Activated B cell treated with CpG ODN at 0.5 μM for 24 hours (primary cell): Measurements from ENCODE around the gene THOC3. TPM values are rescaled to one million over a fixed set of nuclear protein-coding genes. Genes with fewer than 3 reads are reported as not detected.
"Not testable (repeated sequence)": the region's sequence is repeated elsewhere in the genome, so short reads cannot be mapped to it uniquely, and the experiment has no call there.

Experiments
- ATAC-seq: fragments of 200-7000 bp; cut with Tn5 transposase; one replicate; pipeline ENCODE4 v1.10.0; 2021; ENCODE audit warnings: low read depth, mild to moderate bottlenecking, moderate library complexity
- CTCF ChIA-PET: fragments of 350-600 bp; sonication (Branson Sonifier 250); formaldehyde crosslinking; loops from one replicate; lab custom pipeline; 2021; ENCODE audit warnings: antibody characterized with exemption; lab: Charles Lee
- POLR2A ChIA-PET: fragments of 350-600 bp; sonication (Branson Sonifier 250); formaldehyde crosslinking; loops from one replicate; lab custom pipeline; 2021; ENCODE audit warnings: antibody characterized with exemption; lab: Charles Lee
- DNase-seq: peaks from one replicate; pipeline ENCODE4 v3.0.0; 2022
- H3K27ac Mint-ChIP-seq: one replicate; pipeline ENCODE4 v1.8.0; 2020; ENCODE audit warnings: mixed read lengths
- H3K27me3 Mint-ChIP-seq: one replicate; pipeline ENCODE4 v1.8.0; 2021; ENCODE audit warnings: mixed read lengths
- H3K36me3 Mint-ChIP-seq: one replicate; pipeline ENCODE4 v1.8.0; 2021; ENCODE audit warnings: low read depth, mixed read lengths
- H3K4me1 Mint-ChIP-seq: one replicate; pipeline ENCODE4 v1.8.0; 2021; ENCODE audit warnings: mixed read lengths
- H3K4me3 Mint-ChIP-seq: one replicate; pipeline ENCODE4 v1.8.0; 2020; ENCODE audit warnings: mild to moderate bottlenecking, mixed read lengths
- H3K9me3 Mint-ChIP-seq: one replicate; pipeline ENCODE4 v1.8.0; 2020; ENCODE audit warnings: mixed read lengths
- intact Hi-C: fragments of 100-400 bp; cut with micrococcal nuclease; formaldehyde crosslinking; loops from one replicate; pipeline ENCODE4 v1.15.1; 2024
- total RNA-seq: library from RNA; stranded (reverse); gene quantifications from 2 replicates; pipeline ENCODE4 v1.2.3, GENCODE V29; 2022

Gene THOC3
- total RNA-seq, 1 donor from 2014 or later, result 27.0 TPM

- POLR2A ChIA-PET, H3K4me3 Mint-ChIP-seq, intact Hi-C loops, ATAC-seq, DNase-seq, H3K4me1 Mint-ChIP-seq, CTCF ChIA-PET, H3K27ac Mint-ChIP-seq, H3K36me3 Mint-ChIP-seq, H3K27me3 Mint-ChIP-seq, H3K9me3 Mint-ChIP-seq: not testable (repeated sequence)
These were observed 11.4 kb upstream of the THOC3 start for GRCh38 chr5:175979371-175979995.

GRCh38 chr5:175968381-175968780, 266 bp upstream of the THOC3 start:
- CTCF ChIA-PET, H3K4me3 Mint-ChIP-seq, POLR2A ChIA-PET, intact Hi-C loops, H3K9me3 Mint-ChIP-seq, H3K27ac Mint-ChIP-seq, H3K4me1 Mint-ChIP-seq, H3K36me3 Mint-ChIP-seq, H3K27me3 Mint-ChIP-seq, DNase-seq: not testable (repeated sequence)
- ATAC-seq, result peak; percentile 30

- H3K27ac Mint-ChIP-seq, H3K9me3 Mint-ChIP-seq, H3K4me1 Mint-ChIP-seq, DNase-seq, H3K4me3 Mint-ChIP-seq, intact Hi-C loops, H3K27me3 Mint-ChIP-seq, H3K36me3 Mint-ChIP-seq, POLR2A ChIA-PET, CTCF ChIA-PET, ATAC-seq: not testable (repeated sequence)
These were observed 5.8 kb downstream of the THOC3 start for GRCh38 chr5:175962329-175962728.

- H3K4me3 Mint-ChIP-seq, POLR2A ChIA-PET, H3K4me1 Mint-ChIP-seq, ATAC-seq, H3K36me3 Mint-ChIP-seq, H3K27ac Mint-ChIP-seq, intact Hi-C loops, H3K9me3 Mint-ChIP-seq, DNase-seq, H3K27me3 Mint-ChIP-seq, CTCF ChIA-PET: not testable (repeated sequence)
These were observed 7.9 kb downstream of the THOC3 start for GRCh38 chr5:175960228-175960627.

- CTCF ChIA-PET, H3K36me3 Mint-ChIP-seq, POLR2A ChIA-PET, H3K4me1 Mint-ChIP-seq, DNase-seq, intact Hi-C loops, H3K4me3 Mint-ChIP-seq, H3K27me3 Mint-ChIP-seq, H3K9me3 Mint-ChIP-seq, H3K27ac Mint-ChIP-seq, ATAC-seq: not testable (repeated sequence)
These were observed 9.6 kb downstream of the THOC3 start for GRCh38 chr5:175958515-175958914.

DNA sequence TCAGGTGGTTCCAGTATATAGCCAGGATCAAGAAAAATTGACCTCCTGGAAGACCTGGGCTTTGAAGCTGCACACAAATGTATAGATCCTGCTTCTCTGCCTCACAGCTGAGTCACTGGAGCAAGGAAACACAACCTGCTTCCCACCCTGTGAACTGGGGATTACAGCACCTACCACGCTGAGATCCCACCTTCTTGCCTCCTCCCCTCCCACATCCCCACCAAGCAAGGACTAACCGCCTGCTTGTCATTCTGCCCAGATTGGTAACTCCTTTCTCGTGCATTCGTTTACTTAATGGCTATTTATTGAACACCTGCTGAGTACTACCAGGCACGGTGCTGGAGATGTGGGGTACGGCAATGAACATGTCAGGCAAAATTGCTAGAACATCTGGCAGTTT, 14.0 kb downstream of the THOC3 start:
- POLR2A ChIA-PET, CTCF ChIA-PET, H3K27me3 Mint-ChIP-seq, H3K36me3 Mint-ChIP-seq, ATAC-seq, H3K4me1 Mint-ChIP-seq, intact Hi-C loops, DNase-seq, H3K9me3 Mint-ChIP-seq, H3K4me3 Mint-ChIP-seq: not testable (repeated sequence)
- H3K27ac Mint-ChIP-seq, result peak overlapping the region; percentile 41

GRCh38 chr5:175952810-175953209, 15.3 kb downstream of the THOC3 start:
- ATAC-seq, H3K36me3 Mint-ChIP-seq, H3K4me1 Mint-ChIP-seq, POLR2A ChIA-PET, CTCF ChIA-PET, H3K9me3 Mint-ChIP-seq, H3K4me3 Mint-ChIP-seq, H3K27me3 Mint-ChIP-seq, H3K27ac Mint-ChIP-seq, intact Hi-C loops, DNase-seq: not testable (repeated sequence)

GRCh38 chr5:175951339-175951969, 16.7 kb downstream of the THOC3 start:
- CTCF ChIA-PET, H3K4me1 Mint-ChIP-seq, H3K4me3 Mint-ChIP-seq, intact Hi-C loops, H3K36me3 Mint-ChIP-seq, POLR2A ChIA-PET, DNase-seq, H3K27ac Mint-ChIP-seq, H3K27me3 Mint-ChIP-seq, H3K9me3 Mint-ChIP-seq: not testable (repeated sequence)
- peak; percentile 89 for ATAC-seq

DNA sequence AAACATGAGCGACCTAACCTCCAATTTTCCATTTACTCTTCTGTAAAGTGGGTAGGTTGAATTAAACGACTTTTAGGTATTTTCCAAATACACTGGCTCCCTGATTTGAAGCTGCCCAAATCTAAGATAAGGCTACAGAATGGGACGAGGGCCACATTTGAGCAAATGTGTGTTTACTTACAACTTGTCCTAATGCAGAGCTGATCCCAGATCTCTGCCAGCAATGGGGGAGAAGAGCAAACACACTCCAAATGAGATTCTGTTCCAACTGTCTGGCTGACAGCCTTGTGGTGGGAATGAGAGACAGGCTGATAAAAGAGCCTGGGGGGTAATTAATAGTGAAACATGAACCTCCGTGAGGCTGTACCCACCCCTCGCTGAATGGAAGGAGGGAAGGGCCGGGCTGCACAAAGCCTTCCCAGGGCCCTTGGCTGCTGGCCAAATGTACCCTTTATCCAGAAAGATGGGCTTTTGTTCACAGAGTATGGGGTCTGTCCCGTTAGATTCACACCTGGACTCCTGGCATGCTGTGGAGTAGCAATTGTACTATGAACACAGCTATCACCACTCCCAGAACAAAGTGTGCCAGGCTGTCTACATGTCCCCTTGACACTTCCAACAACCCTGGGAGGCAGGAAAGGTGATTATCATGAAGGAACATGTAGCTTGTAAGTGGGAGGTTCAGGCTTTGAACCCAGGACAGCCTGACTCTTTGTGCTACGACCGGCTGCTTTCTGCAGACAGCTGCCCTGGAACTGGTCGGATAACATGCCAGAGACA, 19.6 kb downstream of the THOC3 start:
- CTCF ChIA-PET, POLR2A ChIA-PET, H3K36me3 Mint-ChIP-seq, DNase-seq, H3K9me3 Mint-ChIP-seq, H3K27me3 Mint-ChIP-seq, intact Hi-C loops, H3K4me1 Mint-ChIP-seq, ATAC-seq, H3K27ac Mint-ChIP-seq, H3K4me3 Mint-ChIP-seq: not testable (repeated sequence)

DNA sequence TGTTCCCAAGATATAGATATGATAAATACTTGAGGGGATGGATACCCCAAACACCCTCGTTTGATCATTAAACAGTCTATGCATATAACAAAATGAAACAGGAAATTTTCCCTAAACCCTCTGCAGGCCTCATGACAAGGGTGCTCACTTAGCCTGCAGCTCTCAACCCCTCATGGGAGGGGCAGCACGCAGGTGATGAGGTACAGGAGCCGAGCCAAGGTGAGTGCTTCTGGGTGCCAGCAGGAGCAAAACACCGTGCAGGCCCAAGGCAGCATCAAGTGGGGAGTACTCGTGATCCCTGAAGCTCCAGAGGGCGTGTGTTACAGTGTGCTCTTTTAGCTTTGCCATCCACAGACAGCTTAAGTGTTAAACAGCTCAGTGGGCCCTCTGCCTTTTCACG, 24.9 kb downstream of the THOC3 start:
- POLR2A ChIA-PET, CTCF ChIA-PET, H3K4me3 Mint-ChIP-seq, DNase-seq, ATAC-seq, H3K4me1 Mint-ChIP-seq, H3K36me3 Mint-ChIP-seq, H3K27me3 Mint-ChIP-seq, intact Hi-C loops, H3K27ac Mint-ChIP-seq, H3K9me3 Mint-ChIP-seq: not testable (repeated sequence)

GRCh38 chr5:175940632-175941031, 27.5 kb downstream of the THOC3 start:
- H3K27ac Mint-ChIP-seq, H3K27me3 Mint-ChIP-seq, H3K9me3 Mint-ChIP-seq, DNase-seq, CTCF ChIA-PET, ATAC-seq, POLR2A ChIA-PET, H3K4me3 Mint-ChIP-seq, H3K4me1 Mint-ChIP-seq, intact Hi-C loops, H3K36me3 Mint-ChIP-seq: not testable (repeated sequence)

DNA sequence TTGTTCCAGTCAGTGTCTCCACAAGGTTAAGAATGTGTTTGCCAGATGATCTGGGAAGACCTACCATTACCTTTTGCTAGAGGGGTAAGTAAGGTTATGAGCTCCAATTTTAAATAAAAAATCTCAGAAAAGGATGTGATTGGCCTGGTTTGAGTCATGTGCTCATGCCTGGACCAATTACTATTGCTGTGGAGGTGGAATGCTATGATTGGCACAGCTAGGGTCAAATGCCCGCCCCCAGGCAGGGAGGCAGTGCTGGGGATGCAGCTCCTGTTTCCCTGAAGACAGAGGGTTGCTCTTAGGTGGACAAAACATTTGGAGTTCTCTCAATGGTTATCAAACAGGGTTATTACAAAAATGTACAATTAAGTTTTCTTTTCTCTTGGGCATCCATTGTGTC, 29.6 kb downstream of the THOC3 start:
- ATAC-seq, POLR2A ChIA-PET, H3K4me1 Mint-ChIP-seq, H3K27ac Mint-ChIP-seq, H3K36me3 Mint-ChIP-seq, CTCF ChIA-PET, H3K4me3 Mint-ChIP-seq, intact Hi-C loops, DNase-seq, H3K27me3 Mint-ChIP-seq, H3K9me3 Mint-ChIP-seq: not testable (repeated sequence)
